HepG2 (cell line): ENCODE results near the gene TBC1D1. TPM values are rescaled to one million over a fixed set of nuclear protein-coding genes. Genes with fewer than 3 reads are reported as not detected.

ENCODE experiments used
- ATAC-seq: fragments of 200-7000 bp; cut with Tn5 transposase; 3 replicates; pipeline ENCODE4 v1.9.1; 2020; ENCODE audit warnings: mild to moderate bottlenecking, moderate library complexity
- BruUV-seq: library from RNA; stranded (reverse); fragments of 400-500 nt; replicated peaks from 2 replicates; lab custom pipeline; 2021; lab: Mats Ljungman, UMichigan
- CTCF ChIA-PET: fragments of 300-600 bp; formaldehyde crosslinking; extraction: SDS; loops from one replicate; lab custom pipeline; 2021; ENCODE audit warnings: low total read pairs, inconsistent platforms, low intra/inter-chr PET ratio; lab: Yijun Ruan, JAX
- POLR2A ChIA-PET: fragments of 350-600 bp; sonication (Branson Sonifier 250); formaldehyde crosslinking; loops from one replicate; lab custom pipeline; 2020; ENCODE audit warnings: antibody characterized with exemption, inconsistent platforms; lab: Yijun Ruan, JAX
- DNase-seq: peaks from one replicate; pipeline ENCODE4 v3.0.0-alpha.2; 2015; ENCODE audit warnings: low spot score
- FAIRE-seq: peaks from 3 replicates; lab custom pipeline; 2011; peaks lifted over from hg19 to GRCh38; lab: Jason Lieb, UNC
- H2AFZ ChIP-seq: one replicate; pipeline ENCODE4 v1.6.1; 2011; ENCODE audit warnings: low read length, inconsistent platforms
- H3K27ac ChIP-seq: fragments of 300-600 bp; 3 replicates; pipeline ENCODE4 v1.8.0; 2011; ENCODE audit warnings: mixed run types, mild to moderate bottlenecking, mixed read lengths, low read length, inconsistent platforms; ENCODE audit not compliant: insufficient read depth; ENCODE audit errors: extremely low read length
- H3K27me3 ChIP-seq, 2 experiments: fragments of 200-600 bp in 1 of 2; 2 replicates in 1 of 2; 3 replicates in 1 of 2; pipeline versions ENCODE4 v1.6.0 to v1.8.0; 2011; ENCODE audit warnings: low read length in 2 of 2, mild to moderate bottlenecking in 2 of 2, moderate library complexity in 2 of 2, inconsistent platforms in 1 of 2; ENCODE audit not compliant: insufficient read depth in 2 of 2, control insufficient read depth in 1 of 2
- H3K36me3 ChIP-seq, 2 experiments: fragments of 200-600 bp in 1 of 2; replicated peaks in 1 of 2; 2 replicates in 1 of 2; 3 replicates in 1 of 2; pipeline versions ENCODE4 v1.5.1 to v1.8.0; 2011; ENCODE audit warnings: low read length in 2 of 2, inconsistent platforms in 1 of 2; ENCODE audit not compliant: insufficient read depth in 2 of 2, control insufficient read depth in 1 of 2
- H3K4me1 ChIP-seq: 2 replicates; pipeline ENCODE4 v1.5.1; 2012; ENCODE audit warnings: low read length, inconsistent platforms; ENCODE audit not compliant: insufficient read depth
- H3K4me2 ChIP-seq: 2 replicates; pipeline ENCODE4 v1.6.0; 2011; ENCODE audit warnings: low read depth, low read length, inconsistent platforms
- H3K4me3 ChIP-seq, 3 experiments: fragments of 200-600 bp in 1 of 3; sonication (generic), shearing (Covaris generic) in 1 of 3; replicated peaks in 1 of 3; 2 replicates each; pipeline ENCODE4 v1.5.1; 2011 to 2016; ENCODE audit warnings: low read length in 3 of 3, inconsistent platforms in 2 of 3, low read depth in 2 of 3, mild to moderate bottlenecking in 2 of 3, control low read depth in 1 of 3, mixed read lengths in 1 of 3; ENCODE audit not compliant: insufficient read depth in 1 of 3
- H3K79me2 ChIP-seq: one replicate; pipeline ENCODE4 v1.6.1; 2011; ENCODE audit warnings: low read length, inconsistent platforms; ENCODE audit not compliant: insufficient read depth
- H3K9ac ChIP-seq: 2 replicates; pipeline ENCODE4 v1.6.0; 2011; ENCODE audit warnings: mild to moderate bottlenecking, low read depth, low read length, inconsistent platforms; ENCODE audit not compliant: insufficient read depth
- H3K9me3 ChIP-seq: 2 replicates; pipeline ENCODE4 v1.5.1; 2012; ENCODE audit warnings: mild to moderate bottlenecking, low read length
- H4K20me1 ChIP-seq: 2 replicates; pipeline ENCODE4 v1.6.0; 2011; ENCODE audit warnings: inconsistent platforms, mild to moderate bottlenecking, low read length, moderate library complexity; ENCODE audit not compliant: insufficient read depth
- CHD2 ChIP-seq: IDR thresholded peaks from 2 replicates; pipeline ENCODE4 v1.6.1; 2011; ENCODE audit warnings: low read depth, low read length, improper control_type of control experiment
- CREB1 ChIP-seq, 2 experiments: fragments of 450-650 bp in 1 of 2; IDR thresholded peaks; 2 replicates each; pipeline ENCODE4 v1.6.1; 2016 to 2017; ENCODE audit warnings: control low read depth in 1 of 2, mild to moderate bottlenecking in 1 of 2, missing compliant biosample characterization in 1 of 2, missing genetic modification characterization in 1 of 2
- FOXO4 ChIP-seq: sonication (generic); formaldehyde crosslinking; conservative IDR thresholded peaks from 2 replicates; pipeline ENCODE4 v1.8.1; 2023; ENCODE audit warnings: missing genetic modification reagents
- HBP1 ChIP-seq: IDR thresholded peaks from 2 replicates; pipeline ENCODE4 v1.6.1; 2016; ENCODE audit warnings: low read depth, control low read depth
- IRX3 ChIP-seq: sonication (generic); formaldehyde crosslinking; IDR thresholded peaks from 2 replicates; pipeline ENCODE4 v1.8.1; 2023; ENCODE audit warnings: mild to moderate bottlenecking, low read depth, missing genetic modification reagents, borderline replicate concordance
- MXD4 ChIP-seq: IDR thresholded peaks from 2 replicates; pipeline ENCODE4 v1.6.1; 2016; ENCODE audit warnings: mild to moderate bottlenecking, missing biosample characterization, missing genetic modification reagents
- NAIF1 ChIP-seq: sonication (generic); formaldehyde crosslinking; IDR thresholded peaks from 2 replicates; pipeline ENCODE4 v1.5.0; 2020; ENCODE audit warnings: mild to moderate bottlenecking, missing genetic modification reagents, borderline replicate concordance
- NCOA5 ChIP-seq: sonication (generic); formaldehyde crosslinking; IDR thresholded peaks from 2 replicates; pipeline ENCODE4 v1.4.0; 2020; ENCODE audit warnings: missing genetic modification reagents
- REST ChIP-seq, 2 experiments: IDR thresholded peaks; 2 replicates each; pipeline ENCODE4 v1.6.1; 2011 to 2012; ENCODE audit warnings: low read length in 2 of 2, borderline replicate concordance in 1 of 2, low read depth in 1 of 2, mild to moderate bottlenecking in 1 of 2, moderate library complexity in 1 of 2
- SALL1 ChIP-seq: sonication (generic); formaldehyde crosslinking; IDR thresholded peaks from 2 replicates; pipeline ENCODE4 v1.8.0; 2022; ENCODE audit warnings: mild to moderate bottlenecking, missing genetic modification reagents
- SMC3 ChIP-seq: IDR thresholded peaks from 2 replicates; pipeline ENCODE4 v1.6.1; 2011; ENCODE audit warnings: low read length, improper control_type of control experiment
- SNAPC5 ChIP-seq: sonication (generic); formaldehyde crosslinking; IDR thresholded peaks from 2 replicates; pipeline ENCODE4 v1.8.1; 2023; ENCODE audit warnings: mild to moderate bottlenecking, missing genetic modification reagents, borderline replicate concordance
- ZNF350 ChIP-seq: sonication (generic); formaldehyde crosslinking; IDR thresholded peaks from 2 replicates; pipeline ENCODE4 v1.4.0; 2020; ENCODE audit warnings: mild to moderate bottlenecking, low read depth, missing genetic modification reagents, borderline replicate concordance
- WGBS: methylation state at CpG from one replicate; pipeline ENCODE4 v1.1.6; 2017; ENCODE audit warnings: low lambda C conversion rate; 5-methylcytosine and 5-hydroxymethylcytosine counted together
- in situ Hi-C: cut with HindIII; loops from 2 replicates; pipeline ENCODE4 v1.10.0; 2017; ENCODE audit warnings: low pct_unique_long_range_greater_than_20kb; ENCODE audit not compliant: extremely low pct_ligation_motif_present
- intact Hi-C: fragments of 100-400 bp; cut with micrococcal nuclease; formaldehyde crosslinking; loops from one replicate; pipeline ENCODE4 v1.10.0; 2022; ENCODE audit not compliant: unreplicated experiment
- polyA plus RNA-seq, 8 experiments: library from polyadenylated mRNA; depleted of rRNA in 3 of 8; stranded (reverse) in 7 of 8; unstranded in 1 of 8; fragments of >200 nt; fragmentation: Illumina TruSeq in 4 of 8; extraction: Trizol in 4 of 8; gene quantifications; 2 replicates each; pipeline versions ENCODE4 v1.2.1 to v1.2.3, GENCODE V29; 2011 to 2016; ENCODE audit warnings: low read depth in 4 of 8, missing spikeins in 1 of 8, mixed read lengths in 1 of 8; ENCODE audit not compliant: insufficient read depth in 1 of 8
- total RNA-seq, 5 experiments: library from RNA; depleted of rRNA; stranded (reverse); fragments of >200 nt; fragmentation: Illumina TruSeq; extraction: Trizol; gene quantifications; 2 replicates each; pipeline ENCODE4 v1.2.3, GENCODE V29; 2016; ENCODE audit warnings: low read depth in 1 of 5

TBC1D1 gene
- total and polyA plus RNA-seq, 2 of the 13 experiments (the other 11 are each of a cell fraction or from before 2014, with no cell fraction given) = 37.3 to 62.8 TPM

- DNase-seq (no peak), ATAC-seq (no peak), FAIRE-seq (no peak)
- in situ Hi-C loops (no loop called here), intact Hi-C loops (no loop called here)
- Histone ChIP-seq H3K9me3 (no peaks in the 10 kb centered on the region), H3K9ac (no peak overlapping the region), H4K20me1 (no peaks in the 10 kb centered on the region), H3K36me3 (peaks cover 7 to 8% of the 10 kb centered on the region in 2 experiments; a peak in 3 of 5 replicates), H3K4me2 (no peak overlapping the region)
- no TSS peak for BruUV-seq
- POLR2A ChIA-PET = no interaction called here
- WGBS = 95% methylated on average over 7 of the region's 7 CpGs
- TF ChIP-seq FOXO4 (CRISPR knock-in tag) (no peak), HBP1 (CRISPR knock-in tag) (no peak), REST (IDR thresholded peaks at IDR 0.05; ENCODE audit: borderline replicate concordance in 1 of 2, low read depth in 1 of 2, low read length in 2 of 2) (no peak), IRX3 (CRISPR knock-in tag) (no peak), CREB1 (IDR thresholded peaks at IDR 0.05) (no peak), CREB1 (CRISPR knock-in tag; IDR thresholded peaks at IDR 0.05) (no peak), NAIF1 (CRISPR knock-in tag) (no peak), SMC3 (no peak), SALL1 (CRISPR knock-in tag) (no peak), MXD4 (no peak), SNAPC5 (CRISPR knock-in tag) (no peak), NCOA5 (CRISPR knock-in tag) (no peak), CHD2 (no peak), ZNF350 (CRISPR knock-in tag) (no peak)
- TF ChIP-seq, all 625 proteins: peak for 0
- no peaks in the 10 kb centered on the region for H3K79me2 ChIP-seq
- CTCF ChIA-PET = no interaction called here
- H3K27ac ChIP-seq = no peak overlapping the region
- H3K4me3 ChIP-seq = no peak overlapping the region
- no peaks in the 10 kb centered on the region for H3K4me1 ChIP-seq
- no peaks in the 10 kb centered on the region; a peak in 1 of 5 replicates for H3K27me3 ChIP-seq
- no peak overlapping the region for H2AFZ ChIP-seq
Observed at GRCh38 chr4:38102957-38103588, 212.2 kb downstream of the TBC1D1 start.
